WTC11 (cell line): Measurements from ENCODE around the gene MET. TPM values are rescaled to one million over a fixed set of nuclear protein-coding genes. Genes with fewer than 3 reads are reported as not detected.
"Not testable (repeated sequence)": the region's sequence is repeated elsewhere in the genome, so short reads cannot be mapped to it uniquely, and the experiment has no call there.

Experiments used
- ATAC-seq: fragments of 200-7000 bp; cut with Tn5 transposase; 2 replicates; pipeline ENCODE4 v1.10.0; 2021; ENCODE audit warnings: mild to moderate bottlenecking, moderate library complexity
- CTCF ChIA-PET: fragments of 300-600 bp; sonication (Branson Sonifier 250); formaldehyde crosslinking; loops from one replicate; lab custom pipeline; 2021; ENCODE audit warnings: antibody characterized with exemption; lab: Charles Lee
- POLR2A ChIA-PET: fragments of 350-600 bp; sonication (Branson Sonifier 250); formaldehyde crosslinking; loops from one replicate; lab custom pipeline; 2021; ENCODE audit warnings: antibody characterized with exemption; lab: Charles Lee
- DNase-seq: peaks from one replicate; pipeline ENCODE4 v3.0.0; 2021; ENCODE audit warnings: low spot score
- H3K27ac Mint-ChIP-seq: 2 replicates; pipeline ENCODE4 v1.8.0; 2021; ENCODE audit warnings: mixed read lengths
- H3K27me3 Mint-ChIP-seq: 2 replicates; pipeline ENCODE4 v1.8.0; 2021; ENCODE audit warnings: low read depth, mild to moderate bottlenecking, moderate library complexity, mixed read lengths
- H3K36me3 Mint-ChIP-seq: 2 replicates; pipeline ENCODE4 v1.8.0; 2021; ENCODE audit warnings: mixed read lengths
- H3K4me1 Mint-ChIP-seq: 2 replicates; pipeline ENCODE4 v1.8.0; 2022; ENCODE audit warnings: mixed read lengths
- H3K4me3 Mint-ChIP-seq: 2 replicates; pipeline ENCODE4 v1.8.0; 2021; ENCODE audit warnings: mild to moderate bottlenecking, moderate library complexity, mixed read lengths
- H3K9me3 Mint-ChIP-seq: 2 replicates; pipeline ENCODE4 v1.8.0; 2021; ENCODE audit warnings: mixed read lengths
- ATF1 ChIP-seq: sonication (generic); formaldehyde crosslinking; IDR thresholded peaks from 2 replicates; pipeline ENCODE4 v1.8.1; 2023; ENCODE audit warnings: mild to moderate bottlenecking, moderate library complexity, missing genetic modification reagents
- ETV6 ChIP-seq: sonication (generic); formaldehyde crosslinking; IDR thresholded peaks from 2 replicates; pipeline ENCODE4 v1.8.1; 2022; ENCODE audit warnings: mild to moderate bottlenecking, missing genetic modification reagents
- FOXJ3 ChIP-seq: sonication (generic); formaldehyde crosslinking; IDR thresholded peaks from 2 replicates; pipeline ENCODE4 v1.9.0; 2021; ENCODE audit warnings: missing genetic modification reagents, mild to moderate bottlenecking, borderline replicate concordance
- GRHL2 ChIP-seq: fragments of 250-450 bp; sonication (Bioruptor Pico); IDR thresholded peaks from 2 replicates; pipeline ENCODE4 v1.8.0; 2022; ENCODE audit warnings: mild to moderate bottlenecking, moderate library complexity; ENCODE audit not compliant: insufficient replicate concordance, severe bottlenecking
- GTF2I ChIP-seq: fragments of 250-450 bp; sonication (Bioruptor Pico); conservative IDR thresholded peaks from 2 replicates; pipeline ENCODE4 v1.4.0; 2021; ENCODE audit warnings: mild to moderate bottlenecking
- MYBL2 ChIP-seq: sonication (generic); formaldehyde crosslinking; IDR thresholded peaks from 2 replicates; pipeline ENCODE4 v1.8.1; 2023; ENCODE audit warnings: mild to moderate bottlenecking, moderate library complexity, missing genetic modification reagents
- NR1H2 ChIP-seq: sonication (generic); formaldehyde crosslinking; IDR thresholded peaks from 2 replicates; pipeline ENCODE4 v1.9.0; 2021; ENCODE audit warnings: mild to moderate bottlenecking, moderate library complexity, missing genetic modification reagents
- SMAD3 ChIP-seq: sonication (generic); formaldehyde crosslinking; IDR thresholded peaks from 2 replicates; pipeline ENCODE4 v1.8.0; 2022; ENCODE audit warnings: missing genetic modification reagents, mild to moderate bottlenecking, borderline replicate concordance
- ZNF263 ChIP-seq: sonication (generic); formaldehyde crosslinking; IDR thresholded peaks from 2 replicates; pipeline ENCODE4 v1.8.1; 2022; ENCODE audit warnings: low read depth, mild to moderate bottlenecking, moderate library complexity, missing genetic modification reagents
- ZNF317 ChIP-seq: sonication (generic); formaldehyde crosslinking; IDR thresholded peaks from 2 replicates; pipeline ENCODE4 v1.8.1; 2023; ENCODE audit warnings: low read depth, mild to moderate bottlenecking, moderate library complexity, missing genetic modification reagents, borderline replicate concordance
- ZNF396 ChIP-seq: fragments of 250-450 bp; sonication (Bioruptor Pico); IDR thresholded peaks from 2 replicates; pipeline ENCODE4 v1.8.0; 2021; ENCODE audit warnings: mild to moderate bottlenecking, moderate library complexity, borderline replicate concordance
- total RNA-seq: library from RNA; stranded (reverse); gene quantifications from 3 replicates; pipeline ENCODE4 v1.2.3, GENCODE V29; 2021
- TF ChIP-seq, protein P1 (sequence below): sonication (generic); formaldehyde crosslinking; IDR thresholded peaks from 2 replicates; pipeline ENCODE4 v1.8.1; 2023; ENCODE audit warnings: mild to moderate bottlenecking, moderate library complexity, missing genetic modification reagents
- TF ChIP-seq, protein P2 (sequence below): fragments of 250-450 bp; sonication (Bioruptor Pico); IDR thresholded peaks from 2 replicates; pipeline ENCODE4 v1.9.0; 2021; ENCODE audit warnings: mild to moderate bottlenecking
- TF ChIP-seq, protein P3 (sequence below): fragments of 250-450 bp; sonication (Bioruptor Pico); conservative IDR thresholded peaks from 2 replicates; pipeline ENCODE4 v1.9.0; 2021; ENCODE audit warnings: mild to moderate bottlenecking
- TF ChIP-seq, protein P4 (sequence below): sonication (generic); formaldehyde crosslinking; IDR thresholded peaks from 2 replicates; pipeline ENCODE4 v1.8.1; 2023; ENCODE audit warnings: mild to moderate bottlenecking, missing genetic modification reagents
- TF ChIP-seq, protein P5 (sequence below): sonication (generic); formaldehyde crosslinking; IDR thresholded peaks from 2 replicates; pipeline ENCODE4 v1.8.1; 2022; ENCODE audit warnings: low read depth, mild to moderate bottlenecking, moderate library complexity, missing genetic modification reagents, borderline replicate concordance

The MET gene
- total RNA-seq, 1 experiment from 2014 or later, result 9.4 TPM

DNA sequence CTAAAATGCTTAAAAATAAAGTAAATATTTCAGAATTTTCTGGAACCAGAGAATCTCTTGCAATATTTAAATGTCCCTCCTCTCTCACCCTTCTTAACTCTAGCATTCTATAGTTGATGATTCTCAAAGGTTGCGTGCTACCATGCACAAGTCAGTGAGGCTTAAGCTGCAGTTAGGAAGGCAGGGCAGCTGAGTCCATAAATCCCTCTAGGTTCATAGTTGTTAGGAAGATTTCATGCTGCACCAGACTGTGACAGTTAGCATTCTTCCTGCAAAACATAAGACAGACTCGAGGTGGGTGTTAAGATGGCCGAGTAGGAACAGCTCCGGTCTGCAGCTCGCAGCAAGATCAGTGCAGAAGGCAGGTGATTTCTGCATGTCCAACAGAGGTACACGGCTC lies 70.6 kb downstream of the MET start:
- TF ChIP-seq ZNF263 (CRISPR knock-in tag) (no peak), ETV6 (no peak), ZNF317 (CRISPR knock-in tag) (no peak), GRHL2 (CRISPR knock-in tag) (no peak), MYBL2 (CRISPR knock-in tag) (no peak), FOXJ3 (CRISPR knock-in tag) (no peak), NR1H2 (CRISPR knock-in tag) (no peak), ZNF396 (CRISPR knock-in tag) (no peak), SMAD3 (no peak), GTF2I (no peak), ATF1 (CRISPR knock-in tag) (no peak)
- TF ChIP-seq, protein P1, sequence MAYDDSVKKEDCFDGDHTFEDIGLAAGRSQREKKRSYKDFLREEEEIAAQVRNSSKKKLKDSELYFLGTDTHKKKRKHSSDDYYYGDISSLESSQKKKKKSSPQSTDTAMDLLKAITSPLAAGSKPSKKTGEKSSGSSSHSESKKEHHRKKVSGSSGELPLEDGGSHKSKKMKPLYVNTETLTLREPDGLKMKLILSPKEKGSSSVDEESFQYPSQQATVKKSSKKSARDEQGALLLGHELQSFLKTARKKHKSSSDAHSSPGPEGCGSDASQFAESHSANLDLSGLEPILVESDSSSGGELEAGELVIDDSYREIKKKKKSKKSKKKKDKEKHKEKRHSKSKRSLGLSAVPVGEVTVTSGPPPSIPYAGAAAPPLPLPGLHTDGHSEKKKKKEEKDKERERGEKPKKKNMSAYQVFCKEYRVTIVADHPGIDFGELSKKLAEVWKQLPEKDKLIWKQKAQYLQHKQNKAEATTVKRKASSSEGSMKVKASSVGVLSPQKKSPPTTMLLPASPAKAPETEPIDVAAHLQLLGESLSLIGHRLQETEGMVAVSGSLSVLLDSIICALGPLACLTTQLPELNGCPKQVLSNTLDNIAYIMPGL, result no peak
- TF ChIP-seq, protein P2, sequence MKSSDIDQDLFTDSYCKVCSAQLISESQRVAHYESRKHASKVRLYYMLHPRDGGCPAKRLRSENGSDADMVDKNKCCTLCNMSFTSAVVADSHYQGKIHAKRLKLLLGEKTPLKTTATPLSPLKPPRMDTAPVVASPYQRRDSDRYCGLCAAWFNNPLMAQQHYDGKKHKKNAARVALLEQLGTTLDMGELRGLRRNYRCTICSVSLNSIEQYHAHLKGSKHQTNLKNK (CRISPR knock-in tag), result no peak
- TF ChIP-seq, protein P3, sequence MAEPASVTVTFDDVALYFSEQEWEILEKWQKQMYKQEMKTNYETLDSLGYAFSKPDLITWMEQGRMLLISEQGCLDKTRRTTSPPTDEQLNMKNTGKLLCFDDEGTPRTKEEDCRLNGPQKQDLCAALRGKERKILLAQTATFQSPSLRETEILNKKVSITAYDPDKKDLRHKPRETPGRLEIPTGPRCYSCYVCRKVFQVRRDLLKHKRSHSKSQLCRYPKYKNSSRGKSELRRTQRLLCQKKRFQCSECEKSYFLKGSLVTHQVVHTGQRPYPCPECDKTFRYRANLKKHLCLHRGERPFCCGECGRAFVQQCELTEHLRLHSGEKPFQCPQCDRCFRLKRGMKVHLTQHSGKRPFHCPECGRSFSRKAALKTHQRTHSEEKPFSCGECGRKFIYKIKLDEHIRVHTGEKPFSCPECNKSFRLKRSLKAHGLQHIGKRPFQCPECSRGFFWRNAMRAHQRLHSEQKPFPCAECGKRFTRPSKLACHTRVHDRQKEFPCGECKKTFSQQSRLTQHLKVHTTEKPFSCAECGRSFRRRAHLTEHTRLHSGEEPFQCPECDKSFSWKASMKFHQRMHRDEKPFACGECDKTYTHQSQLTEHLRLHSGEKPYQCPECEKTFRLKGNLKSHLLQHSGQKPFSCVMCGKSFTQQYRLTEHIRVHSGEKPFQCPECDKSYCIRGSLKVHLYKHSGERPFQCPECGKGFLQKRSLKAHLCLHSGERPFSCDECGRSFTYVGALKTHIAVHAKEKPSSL (CRISPR knock-in tag), result no peak
- TF ChIP-seq, protein P4, sequence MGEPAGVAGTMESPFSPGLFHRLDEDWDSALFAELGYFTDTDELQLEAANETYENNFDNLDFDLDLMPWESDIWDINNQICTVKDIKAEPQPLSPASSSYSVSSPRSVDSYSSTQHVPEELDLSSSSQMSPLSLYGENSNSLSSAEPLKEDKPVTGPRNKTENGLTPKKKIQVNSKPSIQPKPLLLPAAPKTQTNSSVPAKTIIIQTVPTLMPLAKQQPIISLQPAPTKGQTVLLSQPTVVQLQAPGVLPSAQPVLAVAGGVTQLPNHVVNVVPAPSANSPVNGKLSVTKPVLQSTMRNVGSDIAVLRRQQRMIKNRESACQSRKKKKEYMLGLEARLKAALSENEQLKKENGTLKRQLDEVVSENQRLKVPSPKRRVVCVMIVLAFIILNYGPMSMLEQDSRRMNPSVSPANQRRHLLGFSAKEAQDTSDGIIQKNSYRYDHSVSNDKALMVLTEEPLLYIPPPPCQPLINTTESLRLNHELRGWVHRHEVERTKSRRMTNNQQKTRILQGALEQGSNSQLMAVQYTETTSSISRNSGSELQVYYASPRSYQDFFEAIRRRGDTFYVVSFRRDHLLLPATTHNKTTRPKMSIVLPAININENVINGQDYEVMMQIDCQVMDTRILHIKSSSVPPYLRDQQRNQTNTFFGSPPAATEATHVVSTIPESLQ (CRISPR knock-in tag), result no peak
- TF ChIP-seq, protein P5, sequence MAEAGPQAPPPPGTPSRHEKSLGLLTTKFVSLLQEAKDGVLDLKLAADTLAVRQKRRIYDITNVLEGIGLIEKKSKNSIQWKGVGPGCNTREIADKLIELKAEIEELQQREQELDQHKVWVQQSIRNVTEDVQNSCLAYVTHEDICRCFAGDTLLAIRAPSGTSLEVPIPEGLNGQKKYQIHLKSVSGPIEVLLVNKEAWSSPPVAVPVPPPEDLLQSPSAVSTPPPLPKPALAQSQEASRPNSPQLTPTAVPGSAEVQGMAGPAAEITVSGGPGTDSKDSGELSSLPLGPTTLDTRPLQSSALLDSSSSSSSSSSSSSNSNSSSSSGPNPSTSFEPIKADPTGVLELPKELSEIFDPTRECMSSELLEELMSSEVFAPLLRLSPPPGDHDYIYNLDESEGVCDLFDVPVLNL, result no peak
- peaks cover 37% of the 10 kb centered on the region for H3K36me3 Mint-ChIP-seq
- peaks cover 16% of the 10 kb centered on the region for H3K4me1 Mint-ChIP-seq
- ChIA-PET CTCF (no interaction called here), POLR2A (no interaction called here)
- DNase-seq (no peak), ATAC-seq (no peak)
- H3K4me3 Mint-ChIP-seq, result no peak overlapping the region
- H3K27me3 Mint-ChIP-seq, result no peaks in the 10 kb centered on the region; the same call in 1 of the 2 replicates
- H3K9me3 Mint-ChIP-seq, result peaks cover 15% of the 10 kb centered on the region
- no peak overlapping the region for H3K27ac Mint-ChIP-seq

DNA sequence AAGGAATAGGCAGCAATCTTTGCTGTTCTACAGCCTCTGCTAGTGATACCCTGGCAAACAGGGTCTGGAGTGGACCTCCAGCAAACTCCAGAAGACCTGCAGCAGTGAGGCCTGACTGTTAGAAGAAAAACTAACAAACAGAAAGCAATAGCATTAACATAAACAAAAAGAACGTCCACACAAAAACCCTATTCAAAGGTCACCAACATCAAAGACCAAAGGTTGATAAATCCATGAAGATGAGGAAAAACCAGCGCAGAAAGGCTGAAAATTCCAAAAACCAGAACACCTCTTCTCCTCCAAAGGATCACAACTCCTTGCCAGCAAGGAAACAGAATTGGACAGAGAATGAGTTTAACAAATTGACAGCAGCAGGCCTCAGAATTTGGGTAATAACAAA lies 71.8 kb downstream of the MET start:
- H3K27ac Mint-ChIP-seq, H3K27me3 Mint-ChIP-seq, CTCF ChIA-PET, POLR2A ChIA-PET, ATAC-seq, H3K4me3 Mint-ChIP-seq, H3K4me1 Mint-ChIP-seq, DNase-seq: not testable (repeated sequence)
- Mint-ChIP-seq H3K9me3 (peaks cover 26% of the 10 kb centered on the region), H3K36me3 (peaks cover 48% of the 10 kb centered on the region)

DNA sequence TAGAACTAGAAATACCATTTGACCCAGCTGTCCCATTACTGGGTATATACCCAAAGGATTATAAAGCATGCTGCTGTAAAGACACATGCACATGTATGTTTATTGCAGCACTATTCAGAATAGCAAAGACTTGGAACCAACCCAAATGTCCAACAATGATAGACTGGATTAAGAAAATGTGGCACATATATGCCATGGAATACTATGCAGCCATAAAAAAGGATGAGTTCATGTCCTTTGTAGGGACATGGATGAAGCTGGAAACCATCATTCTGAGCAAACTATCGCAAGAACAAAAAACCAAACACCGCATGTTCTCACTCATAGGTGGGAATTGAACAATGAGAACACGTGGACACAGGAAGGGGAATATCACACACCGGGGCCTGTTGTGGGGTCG lies 74.4 kb downstream of the MET start:
- H3K4me3 Mint-ChIP-seq, POLR2A ChIA-PET, H3K27me3 Mint-ChIP-seq, H3K4me1 Mint-ChIP-seq, H3K27ac Mint-ChIP-seq, ATAC-seq, DNase-seq, CTCF ChIA-PET: not testable (repeated sequence)
- H3K36me3 Mint-ChIP-seq, result peaks cover 55% of the 10 kb centered on the region
- H3K9me3 Mint-ChIP-seq, result peaks cover 49% of the 10 kb centered on the region

DNA sequence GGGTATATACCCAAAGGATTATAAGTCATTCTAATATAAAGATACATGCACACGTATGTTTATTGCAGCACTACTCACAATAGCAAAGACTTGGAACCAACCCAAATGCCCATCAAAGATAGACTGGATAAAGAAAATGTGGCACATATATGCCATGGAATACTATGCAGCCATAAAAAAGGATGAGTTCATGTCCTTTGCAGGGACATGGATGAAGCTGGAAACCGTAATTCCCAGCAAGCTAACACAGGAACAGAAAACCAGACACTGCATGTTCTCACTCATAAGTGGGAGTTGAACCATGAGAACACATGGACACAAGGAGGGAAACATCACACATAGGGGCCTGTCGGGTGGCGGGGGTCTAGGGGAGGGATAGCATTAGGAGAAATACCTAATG lies 79.1 kb downstream of the MET start:
- CTCF ChIA-PET, result not testable (repeated sequence)

More for the DNA sequence above, 79.1 kb downstream of the MET start:
- H3K4me3 Mint-ChIP-seq, POLR2A ChIA-PET, H3K27me3 Mint-ChIP-seq, ATAC-seq, DNase-seq, H3K27ac Mint-ChIP-seq, H3K4me1 Mint-ChIP-seq: not testable (repeated sequence)
- H3K36me3 Mint-ChIP-seq, result peaks cover 41% of the 10 kb centered on the region
- peaks cover 42% of the 10 kb centered on the region for H3K9me3 Mint-ChIP-seq
